Posterior vena cava (tissue), 2 donors: Measurements from ENCODE around the gene NBEA. TPM values are rescaled to one million over a fixed set of nuclear protein-coding genes. Genes with fewer than 3 reads are reported as not detected.
"Not testable (repeated sequence)": the region's sequence is repeated elsewhere in the genome, so short reads cannot be mapped to it uniquely, and the experiment has no call there.

Experiments
- DNase-seq: peaks from one replicate; pipeline ENCODE4 v3.0.0-alpha.2; 2020; ENCODE audit warnings: low spot score
- intact Hi-C, 2 donors: fragments of 100-400 bp; cut with DNase I; formaldehyde crosslinking; loops; one replicate each; pipeline versions ENCODE4 v1.14.1 to v1.14.2; 2022 to 2023
- total RNA-seq, 2 donors: library from RNA; stranded (reverse); fragmentation: NEBNext Ultra II Directional; extraction: Animal tissue kit (Norgen Biotek cat#: 25700); gene quantifications; one replicate each; pipeline ENCODE4 v1.2.1, GENCODE V29; 2021
- donor health status: DM: yes; HTN: yes; CAD: no.
- donor health status: DM: yes; HTN: yes; CAD: no.

NBEA gene
- total RNA-seq, 2 donors from 2014 or later, result 10.5 to 12.7 TPM

DNA sequence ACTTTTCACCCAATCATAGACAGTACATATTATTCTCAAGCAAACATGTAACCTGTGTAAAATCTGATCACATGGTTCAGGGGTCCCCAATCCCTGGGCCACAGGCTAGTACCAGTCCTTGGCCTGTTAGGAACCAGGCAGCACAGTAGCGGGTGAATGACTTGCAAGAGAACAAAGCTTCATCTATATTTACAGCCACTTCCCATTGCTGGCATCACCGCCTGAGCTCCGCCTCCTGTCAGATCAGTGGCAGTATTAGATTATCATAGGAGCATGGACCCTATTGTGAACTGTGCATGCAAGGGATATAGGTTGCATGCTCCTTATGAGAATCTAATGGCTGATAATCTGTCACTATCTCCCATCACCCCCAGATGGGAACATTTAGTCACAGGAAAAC lies 401.3 kb downstream of the NBEA start:
- intact Hi-C loops, result no loop called here
- DNase-seq, result no peak

DNA sequence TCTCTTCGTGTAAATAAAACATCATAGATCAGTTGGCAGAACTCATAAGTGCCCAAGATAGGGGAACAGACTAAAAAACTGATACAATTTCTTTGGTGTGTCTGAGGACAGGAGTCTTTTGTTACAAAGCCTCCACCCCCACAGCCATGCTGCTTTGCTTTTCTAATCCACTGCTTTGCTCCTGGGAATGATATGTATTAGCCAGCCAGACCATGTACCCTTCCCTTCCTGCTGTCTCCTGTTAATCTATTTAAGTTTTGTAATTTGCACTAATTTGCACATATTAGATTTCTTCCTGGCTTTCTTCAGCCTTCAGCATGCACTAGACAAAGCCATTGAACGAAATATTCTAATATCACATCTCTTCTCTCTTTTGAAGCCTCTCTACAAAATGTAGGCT lies 403.9 kb downstream of the NBEA start:
- no peak for DNase-seq
- intact Hi-C loops, result no loop called here

DNA sequence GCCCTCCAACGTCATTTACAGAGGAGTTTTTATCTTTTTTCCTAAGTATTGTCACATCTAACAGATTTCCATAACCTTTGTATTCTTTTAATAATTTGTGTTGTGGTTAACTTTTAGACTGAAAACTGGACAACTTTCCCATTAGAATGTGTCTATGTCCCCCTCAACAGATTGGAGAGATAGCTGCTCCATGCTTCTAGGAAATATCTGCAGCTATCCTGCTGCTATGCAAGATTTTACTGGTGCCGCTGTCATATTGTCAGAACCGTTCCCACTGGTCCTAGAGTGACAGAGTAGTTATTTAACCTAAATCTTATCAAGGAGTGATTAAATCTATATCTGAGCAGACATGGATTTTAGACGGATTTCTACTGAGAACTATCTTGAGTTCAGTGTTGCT lies 404.4 kb downstream of the NBEA start:
- DNase-seq, result no peak
- intact Hi-C loops, result no loop called here

DNA sequence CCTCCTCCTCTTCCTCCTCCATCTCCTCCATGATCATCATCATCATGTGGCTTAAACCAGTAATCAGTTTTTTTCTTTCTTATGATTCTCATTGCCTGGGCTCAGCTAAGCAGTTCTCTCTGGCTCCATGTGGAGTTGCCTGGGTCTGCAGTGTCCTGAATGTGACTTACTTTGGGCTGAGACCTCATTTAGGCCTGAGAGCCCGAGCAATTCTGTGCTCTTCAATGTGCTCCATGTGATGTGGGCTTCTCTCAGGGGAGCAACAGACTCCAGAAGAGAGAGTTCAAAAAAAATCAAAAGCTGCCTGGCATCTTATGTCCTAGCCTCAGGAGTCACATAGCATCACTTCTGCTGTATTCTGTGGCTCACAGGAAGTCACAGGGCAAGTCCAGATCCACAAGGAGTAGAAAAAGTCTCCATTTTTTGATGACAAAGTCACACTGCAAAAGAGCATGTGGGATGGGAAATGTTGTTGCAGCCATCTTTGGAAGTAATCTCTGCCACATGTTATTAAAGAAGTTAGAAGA lies 405.7 kb downstream of the NBEA start:
- intact Hi-C loops, result no loop called here
- no peak for DNase-seq

DNA sequence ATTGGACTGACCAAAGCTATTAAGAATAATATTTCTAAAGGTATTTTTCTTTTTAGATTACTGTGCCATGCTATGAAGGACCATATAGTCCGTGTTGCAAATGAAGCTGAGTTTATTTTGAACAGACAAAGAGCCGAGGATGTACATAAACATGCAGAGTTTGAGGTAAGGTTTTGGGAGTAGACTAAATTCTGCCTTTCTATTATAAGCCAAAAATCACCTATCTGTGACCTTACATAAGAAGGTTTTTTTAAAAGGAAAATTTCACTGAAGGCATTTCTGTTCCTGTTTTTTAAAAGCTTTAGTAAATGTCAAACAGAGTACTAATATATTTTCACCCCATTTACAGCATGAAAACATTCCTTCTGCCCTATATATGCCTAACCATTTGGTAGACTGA lies 407.0 kb downstream of the NBEA start:
- intact Hi-C loops, result no loop called here
- DNase-seq, result no peak

DNA sequence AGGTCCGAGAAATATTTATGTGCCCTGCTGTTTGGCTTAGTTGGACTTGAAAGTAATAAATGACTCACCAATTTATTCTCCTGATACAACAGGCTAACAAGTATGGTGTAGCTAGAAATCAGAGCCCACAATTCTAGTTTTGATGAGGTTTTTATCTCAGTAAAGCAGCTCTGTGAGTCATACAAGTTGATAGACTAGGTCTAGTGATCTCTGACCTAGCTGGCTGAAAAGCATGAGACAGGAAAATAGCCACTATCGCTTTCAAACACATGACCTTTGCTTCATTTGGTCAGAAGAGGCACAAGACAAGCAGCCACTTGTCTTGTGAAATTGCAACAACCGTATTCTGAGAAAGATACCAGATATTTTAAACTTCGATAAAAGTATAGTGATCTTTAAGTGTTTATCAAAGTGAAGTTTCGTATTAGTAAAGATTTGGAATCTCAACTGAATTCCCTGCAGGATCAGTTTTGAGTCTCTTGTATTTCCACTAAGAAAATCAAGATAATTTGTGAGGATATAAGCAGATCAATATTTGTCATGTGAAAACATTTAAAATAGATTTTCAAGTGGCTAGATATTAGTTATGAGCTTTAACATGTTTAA lies 407.7 kb downstream of the NBEA start:
- DNase-seq, result no peak
- intact Hi-C loops, result no loop called here

DNA sequence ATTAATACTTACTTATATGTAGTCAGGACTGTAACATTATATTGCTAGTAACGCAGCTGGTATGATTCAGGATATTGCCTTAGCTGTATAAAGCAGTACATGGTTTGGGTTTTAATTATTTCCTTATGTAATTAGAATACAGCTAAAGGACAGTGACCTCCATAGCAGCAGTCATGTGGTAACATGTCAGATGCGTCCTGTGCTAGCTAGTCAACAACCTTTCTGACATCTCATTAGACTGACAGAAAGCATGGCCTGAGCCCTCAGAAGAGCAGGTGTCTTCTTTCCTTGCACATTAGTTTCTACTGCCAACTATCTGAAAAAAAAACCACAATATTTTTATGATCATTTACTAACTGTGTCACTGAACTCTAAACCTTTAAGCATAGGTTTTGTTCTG lies 412.2 kb downstream of the NBEA start:
- DNase-seq, result no peak
- intact Hi-C loops, result no loop called here

DNA sequence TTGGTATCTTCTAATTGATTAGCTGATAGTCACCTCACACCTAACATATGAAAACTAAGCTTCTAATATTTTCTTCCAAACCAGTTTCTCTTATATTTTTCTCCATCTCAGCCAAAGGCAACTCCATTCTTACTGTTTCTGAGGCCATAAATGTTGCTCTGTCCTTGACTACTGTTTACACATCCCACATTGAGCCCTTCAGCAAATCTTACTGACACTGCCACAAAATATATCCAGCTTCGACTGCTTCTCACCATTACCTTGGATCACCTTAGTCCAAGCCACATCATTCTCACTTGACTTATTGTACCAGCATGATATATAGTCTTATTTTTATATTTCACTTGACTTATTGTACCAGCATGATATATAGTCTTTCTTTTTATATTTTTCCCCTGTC lies 412.8 kb downstream of the NBEA start:
- intact Hi-C loops, result no loop called here
- no peak for DNase-seq

DNA sequence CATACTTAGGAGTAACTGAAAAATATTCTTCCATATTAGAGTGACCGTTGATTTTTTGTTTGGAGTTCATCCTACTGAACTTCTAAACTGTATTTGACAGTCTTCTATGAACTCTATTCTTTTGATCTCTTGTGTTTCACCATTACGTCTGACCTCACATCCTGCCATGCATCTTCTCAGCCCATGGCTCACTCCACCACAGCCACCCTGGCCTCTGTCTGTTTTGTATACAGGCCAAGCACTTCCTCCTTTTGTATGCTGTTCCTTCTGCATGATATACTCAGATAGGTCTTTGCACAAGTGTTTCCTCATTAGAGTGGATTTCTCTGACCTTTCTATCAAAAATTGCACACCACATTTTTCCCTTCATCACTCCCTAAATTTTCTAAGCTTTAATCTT lies 414.5 kb downstream of the NBEA start:
- DNase-seq, result no peak
- intact Hi-C loops, result no loop called here

DNA sequence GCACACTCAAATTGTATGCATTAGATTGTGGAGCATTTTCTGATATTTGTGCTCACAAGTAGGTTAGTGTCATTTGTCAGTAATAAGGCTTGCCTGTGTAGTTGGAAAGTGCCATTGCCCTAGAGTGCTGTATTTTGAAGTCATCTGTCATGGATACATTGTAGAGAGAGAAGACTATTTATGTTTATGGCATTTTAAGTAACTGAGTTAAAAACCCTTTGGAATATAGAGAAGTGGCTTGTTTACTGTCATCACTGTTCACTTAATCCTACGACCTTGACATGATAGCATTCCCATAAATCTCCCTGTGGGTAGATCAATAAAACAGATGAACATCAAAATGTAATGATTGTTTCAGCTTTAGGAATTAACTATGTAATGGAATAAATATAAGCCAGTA lies 423.8 kb downstream of the NBEA start:
- no peak for DNase-seq
- intact Hi-C loops, result no loop called here

DNA sequence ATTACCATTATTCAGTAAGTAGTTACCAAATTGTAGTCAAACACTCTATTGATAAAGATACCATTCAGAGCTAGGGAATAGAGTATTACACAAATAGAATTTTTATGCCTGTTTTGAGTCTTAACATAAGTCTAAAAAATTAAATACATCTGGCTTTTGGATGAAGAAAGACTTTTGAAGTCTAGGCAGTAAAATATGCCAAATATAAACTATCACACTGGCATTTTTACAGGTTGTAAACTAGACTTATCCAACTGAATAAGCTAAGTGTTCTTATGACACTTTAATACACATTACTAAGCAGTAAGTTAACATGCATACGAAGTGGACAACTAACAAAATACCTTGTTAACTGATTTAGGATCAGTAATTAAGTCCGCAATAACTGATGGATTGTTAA lies 425.5 kb downstream of the NBEA start:
- no peak for DNase-seq
- intact Hi-C loops, result no loop called here

DNA sequence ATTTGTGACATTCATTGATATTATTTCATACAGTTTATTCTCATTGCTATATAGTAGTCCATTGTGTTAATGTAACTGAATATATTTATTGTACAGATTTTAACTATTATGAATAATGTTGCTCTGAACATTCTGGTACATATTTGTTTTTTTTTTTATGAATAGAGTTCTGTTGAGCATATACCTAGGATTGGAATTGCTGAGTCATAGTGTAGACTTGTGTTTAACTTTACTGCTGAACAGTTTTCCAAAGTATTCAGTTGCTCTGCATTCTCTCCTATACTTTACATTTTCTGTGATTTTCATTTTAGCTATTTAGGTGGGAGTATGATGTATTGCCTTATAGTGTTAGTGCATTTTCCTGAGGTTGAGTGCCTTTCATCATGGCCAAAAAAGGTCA lies 436.9 kb downstream of the NBEA start:
- intact Hi-C loops, result no loop called here
- no peak for DNase-seq

DNA sequence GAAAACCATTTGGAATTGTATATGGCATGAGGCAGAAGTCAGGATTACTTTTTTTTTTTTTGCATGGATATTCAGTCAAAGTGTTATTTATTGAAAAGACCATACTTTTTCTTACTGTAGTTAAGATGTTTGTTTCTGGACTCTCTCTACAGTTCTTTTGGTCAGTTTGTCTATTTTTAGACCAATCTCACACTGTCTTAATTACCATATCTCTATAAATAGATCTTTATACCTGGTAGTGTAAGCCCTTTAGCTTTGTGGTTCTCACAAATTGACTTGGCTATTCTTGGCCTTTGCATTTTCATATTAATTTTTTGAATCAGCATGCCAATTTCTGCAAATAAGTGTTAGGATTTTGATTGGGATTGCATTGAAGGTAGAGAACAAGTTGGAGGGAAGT lies 437.6 kb downstream of the NBEA start:
- DNase-seq, result no peak
- intact Hi-C loops, result no loop called here

DNA sequence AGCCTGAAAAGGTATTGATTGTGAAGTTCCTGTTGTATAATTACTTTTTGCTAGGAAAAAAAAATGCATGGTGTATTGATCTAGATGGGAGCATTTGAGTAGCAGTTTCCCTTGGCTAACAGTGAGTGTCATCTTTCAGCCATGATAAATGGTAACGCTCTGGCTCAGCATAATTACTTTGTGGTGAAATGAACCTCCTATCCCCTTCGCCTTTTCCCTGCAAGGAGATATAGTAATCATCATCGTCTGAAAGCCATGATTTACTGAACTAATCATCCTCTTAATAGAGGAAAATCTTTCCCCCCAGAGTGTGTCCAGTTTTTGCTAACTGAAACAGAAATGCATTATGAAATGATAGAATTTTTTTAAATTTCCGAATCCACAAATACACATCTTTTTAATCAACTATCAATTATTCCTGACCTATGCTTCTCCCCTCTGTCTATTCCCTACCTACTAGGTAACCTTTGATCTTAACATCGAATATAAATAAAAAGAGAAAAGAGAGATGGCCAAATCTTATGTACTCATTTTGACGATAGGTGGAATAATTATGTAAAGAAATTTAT lies 445.7 kb downstream of the NBEA start:
- intact Hi-C loops, result no loop called here
- DNase-seq, result no peak

DNA sequence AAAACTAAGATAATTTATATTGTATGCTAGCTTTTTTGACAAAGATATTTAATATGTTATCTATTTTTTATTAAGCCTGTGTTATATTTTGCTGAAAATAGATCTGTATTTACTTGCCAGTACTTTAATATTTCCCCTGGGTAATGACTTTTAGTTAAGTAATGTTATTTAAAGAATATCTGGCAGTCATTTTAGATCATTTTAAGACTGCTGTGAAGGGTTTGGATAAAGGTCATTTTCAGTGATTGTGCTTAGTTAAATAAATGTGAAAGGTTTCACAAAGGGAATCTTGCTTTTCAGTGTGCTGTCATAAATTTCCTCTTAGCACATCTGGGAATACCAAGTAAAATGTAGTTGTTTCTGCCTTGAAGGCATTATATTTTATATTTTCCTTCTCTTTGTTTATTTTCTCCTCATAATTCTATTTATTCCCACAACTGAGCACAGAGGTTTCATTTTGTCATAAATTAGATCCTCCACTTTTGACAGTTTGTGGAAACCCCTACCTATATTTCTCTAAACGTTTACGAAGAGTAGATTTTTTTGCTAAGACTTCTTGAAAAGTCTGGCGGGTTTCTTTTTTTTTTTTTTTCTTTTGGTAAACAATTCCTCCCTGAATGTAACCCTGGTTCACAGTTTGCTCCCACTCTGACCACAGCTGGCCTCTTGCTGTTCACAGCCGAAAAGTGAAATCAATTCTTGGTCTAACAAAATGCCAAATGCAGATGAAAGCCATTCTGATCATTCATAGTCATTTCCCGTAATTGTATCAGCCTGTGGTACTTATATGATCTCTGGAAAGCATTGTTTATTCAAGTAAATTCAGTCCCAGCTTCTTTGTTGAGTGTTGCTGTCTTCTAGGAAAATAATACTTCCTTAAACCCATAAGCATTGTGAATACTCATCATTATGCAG lies 446.6 kb downstream of the NBEA start:
- no peak for DNase-seq
- intact Hi-C loops, result no loop called here

DNA sequence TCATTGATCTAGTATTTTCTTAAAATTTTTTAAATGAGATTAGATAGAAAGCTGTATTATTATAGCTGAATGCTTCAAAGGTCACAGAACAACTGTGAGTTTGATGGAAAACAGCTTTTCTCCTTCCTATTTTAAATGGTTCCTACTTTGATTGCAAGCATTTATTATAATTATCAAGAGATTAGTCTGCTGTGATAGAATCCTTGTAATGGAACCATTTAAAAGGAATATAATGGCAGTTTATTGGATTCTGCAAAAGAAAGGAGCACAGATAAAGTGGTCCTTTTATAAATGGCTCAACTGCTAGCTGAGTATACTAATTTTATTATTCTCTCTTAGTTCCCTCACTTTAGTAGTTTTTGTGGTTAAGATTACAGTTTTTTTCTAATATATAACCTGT lies 447.5 kb downstream of the NBEA start:
- DNase-seq, result no peak
- intact Hi-C loops, result no loop called here

DNA sequence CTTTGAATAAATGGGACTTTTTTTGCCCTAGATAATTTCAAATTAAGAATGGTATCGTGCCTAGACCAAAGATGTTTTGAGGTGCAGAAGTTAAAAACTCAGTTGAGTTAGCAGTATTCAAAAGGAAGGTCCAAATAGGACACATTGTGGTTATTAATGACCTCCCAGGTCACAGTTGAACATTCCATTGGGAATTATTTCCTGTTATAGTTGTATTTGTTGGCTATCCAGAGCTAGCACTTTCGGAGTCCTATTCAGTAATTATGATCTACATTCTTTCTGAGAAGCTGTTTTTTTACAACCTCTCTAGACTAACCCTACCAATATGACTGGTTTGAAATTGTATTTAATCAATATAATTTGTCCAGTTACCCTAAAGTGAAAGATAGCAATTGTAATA lies 450.7 kb downstream of the NBEA start:
- intact Hi-C loops, result no loop called here

DNA sequence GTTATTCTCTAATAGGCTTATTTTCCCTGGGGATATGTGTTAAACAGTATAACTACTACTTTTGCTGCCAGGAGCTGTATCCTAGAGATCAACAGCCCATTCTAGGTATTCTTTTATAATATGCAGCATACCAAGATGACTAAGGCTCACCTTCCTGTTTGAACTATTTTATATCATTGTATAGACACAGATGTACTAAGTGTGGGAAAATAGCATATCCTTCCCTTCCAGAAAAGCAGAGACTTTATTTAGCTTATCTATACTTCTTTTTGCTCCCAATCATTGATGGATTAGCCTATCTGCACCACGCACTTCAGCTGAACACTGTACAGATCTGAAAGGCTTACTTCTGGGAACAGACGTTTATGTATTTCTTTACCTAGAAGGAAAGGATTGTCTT lies 451.8 kb downstream of the NBEA start:
- intact Hi-C loops, result no loop called here
- no peak for DNase-seq

More for the DNA sequence above, 450.7 kb downstream of the NBEA start:
- no peak for DNase-seq

DNA sequence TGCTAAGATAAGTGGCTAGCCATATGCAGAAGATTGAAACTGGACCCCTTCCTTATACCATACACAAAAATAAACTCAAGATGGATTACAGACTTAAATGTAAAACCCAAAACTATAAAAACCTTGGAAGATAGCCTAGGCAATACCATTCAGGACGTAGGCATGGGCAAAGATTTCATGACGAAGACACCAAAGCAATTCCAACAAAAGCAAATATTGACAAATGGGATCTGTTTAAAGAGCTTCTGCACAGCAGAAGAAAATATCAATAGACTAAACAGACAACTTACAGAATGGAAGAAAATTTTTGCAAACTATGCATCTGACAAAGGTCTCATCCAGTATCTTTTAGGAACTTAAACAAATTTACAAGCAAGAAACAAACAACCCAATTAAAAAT lies 466.2 kb downstream of the NBEA start:
- intact Hi-C loops, DNase-seq: not testable (repeated sequence)

DNA sequence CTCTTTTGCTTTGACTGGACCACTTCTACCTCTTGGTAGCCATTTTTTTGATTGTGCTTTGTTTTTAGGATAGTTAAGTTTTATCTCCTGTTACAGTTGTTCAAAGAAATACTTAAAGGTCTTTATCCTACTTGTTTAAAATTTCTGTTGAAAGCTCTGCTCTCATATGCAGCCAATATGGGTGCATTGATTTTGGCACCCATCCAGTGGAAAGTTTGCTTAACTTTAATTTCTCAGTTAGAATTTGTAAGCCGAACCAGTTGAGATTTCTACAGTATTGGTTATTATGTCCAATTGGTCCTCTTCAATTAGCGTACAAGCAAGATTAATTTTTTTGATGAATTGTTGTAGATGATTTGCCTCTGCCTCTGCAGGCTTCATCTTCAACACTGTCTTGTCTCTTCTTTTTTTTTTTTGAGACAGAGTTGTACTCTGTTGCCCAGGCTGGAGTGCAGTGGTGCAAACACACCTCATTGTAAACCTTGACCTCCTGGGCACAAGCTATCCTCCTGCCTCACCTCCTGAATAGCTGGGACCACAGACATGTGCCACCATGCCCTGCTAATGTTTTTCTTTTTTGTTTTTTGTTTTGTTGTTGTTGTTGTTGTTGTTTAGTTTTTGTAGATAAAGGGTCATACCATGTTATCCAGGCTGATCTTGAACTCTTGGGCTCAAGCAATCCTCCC lies 469.1 kb downstream of the NBEA start:
- no peak for DNase-seq
- intact Hi-C loops, result no loop called here
